Epithelial cell of esophagus (primary cell): Measurements from ENCODE around the gene FARP2.
A peak's percentile ranks its signal among the peaks of the same experiment; 100 is the strongest.

Source experiments
- DNase-seq: peaks from one replicate; pipeline ENCODE4 v3.0.0; 2010; ENCODE audit warnings: low read depth
- H3K4me3 ChIP-seq: 2 replicates; pipeline ENCODE4 v1.5.1; 2011; ENCODE audit warnings: mild to moderate bottlenecking, low read length, control low read depth
- CTCF ChIP-seq: IDR thresholded peaks from 2 replicates; pipeline ENCODE4 v1.5.1; 2011; ENCODE audit warnings: low read depth, mild to moderate bottlenecking, low read length, control low read depth, inconsistent platforms; ENCODE audit not compliant: insufficient read depth; ENCODE audit errors: missing control alignments

Gene FARP2

GRCh38 chr2:241509155-241509784 lies 153.2 kb downstream of the FARP2 start:
- H3K4me3 ChIP-seq: peak overlapping the region; percentile 88
- DNase-seq: no peak
- TF ChIP-seq CTCF: no peak

GRCh38 chr2:241511091-241511741 lies 155.1 kb downstream of the FARP2 start:
- no peak overlapping the region for H3K4me3 ChIP-seq
- no peak for TF ChIP-seq CTCF
- no peak for DNase-seq

- no peak overlapping the region for H3K4me3 ChIP-seq
- TF ChIP-seq CTCF: no peak
- no peak for DNase-seq
These were observed 158.5 kb downstream of the FARP2 start for GRCh38 chr2:241514553-241514952.

- H3K4me3 ChIP-seq: no peak overlapping the region
- TF ChIP-seq CTCF: no peak
- no peak for DNase-seq
These were observed 159.1 kb downstream of the FARP2 start for GRCh38 chr2:241514986-241515737.

- H3K4me3 ChIP-seq: no peak overlapping the region
- no peak for DNase-seq
- TF ChIP-seq CTCF: no peak
These were observed 160.5 kb downstream of the FARP2 start for GRCh38 chr2:241516520-241516965.

- H3K4me3 ChIP-seq: no peak overlapping the region
- TF ChIP-seq CTCF: no peak
- DNase-seq: no peak
These were observed 161.2 kb downstream of the FARP2 start for GRCh38 chr2:241517297-241517696.
